Measurements from ENCODE around the gene PALB2.

The PALB2 gene

DNA sequence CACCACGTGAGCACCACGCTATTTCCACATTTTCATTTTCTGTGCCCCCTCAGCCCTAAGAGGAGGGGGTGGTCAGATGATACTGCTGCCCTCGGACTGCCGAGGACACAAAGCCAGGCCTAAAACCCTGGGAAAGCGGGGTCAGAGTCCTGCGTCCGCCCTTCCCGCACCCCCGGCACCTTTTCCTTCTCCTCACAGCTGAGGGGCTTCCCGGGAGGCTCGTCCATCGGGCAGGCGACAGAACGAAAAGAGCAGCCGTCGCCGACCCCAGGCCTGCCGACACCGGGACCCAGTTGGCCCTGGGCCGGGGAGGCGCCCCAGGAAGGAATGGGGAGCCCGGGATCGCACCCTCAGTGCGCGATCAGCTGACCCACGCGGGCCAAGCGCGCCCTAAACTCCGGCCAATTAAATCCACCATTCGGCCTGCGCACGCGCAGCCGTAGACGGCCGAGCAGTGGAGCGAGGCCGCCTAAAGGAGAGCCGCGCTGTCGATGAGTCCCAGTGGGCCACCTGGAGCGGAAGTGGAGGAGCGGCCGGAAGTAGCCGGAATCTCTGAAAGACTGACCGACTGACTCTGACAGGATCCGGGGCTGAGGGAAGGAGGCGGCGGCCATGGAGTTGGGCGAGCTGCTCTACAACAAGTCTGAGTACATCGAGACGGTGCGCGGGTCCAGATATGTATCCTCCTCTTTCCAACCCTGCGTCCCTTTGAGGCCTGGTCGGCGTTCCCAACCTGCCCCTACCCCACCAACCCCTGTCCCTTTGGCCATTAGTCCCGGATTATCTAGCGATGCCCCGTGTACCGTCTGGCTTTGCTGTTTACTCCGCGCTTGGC is at the start of gene PALB2, which contains the start of gene DCTN5:
PALB2 (minus strand) TSS at position 380 of the 835 bp plus-strand sequence; CDS start at position 227, 153 bp downstream.
DCTN5 (plus strand) TSS at position 536 of the 835 bp plus-strand sequence; CDS start at position 613, 77 bp downstream.
- peak; percentile 96 for DNase-seq

DNA sequence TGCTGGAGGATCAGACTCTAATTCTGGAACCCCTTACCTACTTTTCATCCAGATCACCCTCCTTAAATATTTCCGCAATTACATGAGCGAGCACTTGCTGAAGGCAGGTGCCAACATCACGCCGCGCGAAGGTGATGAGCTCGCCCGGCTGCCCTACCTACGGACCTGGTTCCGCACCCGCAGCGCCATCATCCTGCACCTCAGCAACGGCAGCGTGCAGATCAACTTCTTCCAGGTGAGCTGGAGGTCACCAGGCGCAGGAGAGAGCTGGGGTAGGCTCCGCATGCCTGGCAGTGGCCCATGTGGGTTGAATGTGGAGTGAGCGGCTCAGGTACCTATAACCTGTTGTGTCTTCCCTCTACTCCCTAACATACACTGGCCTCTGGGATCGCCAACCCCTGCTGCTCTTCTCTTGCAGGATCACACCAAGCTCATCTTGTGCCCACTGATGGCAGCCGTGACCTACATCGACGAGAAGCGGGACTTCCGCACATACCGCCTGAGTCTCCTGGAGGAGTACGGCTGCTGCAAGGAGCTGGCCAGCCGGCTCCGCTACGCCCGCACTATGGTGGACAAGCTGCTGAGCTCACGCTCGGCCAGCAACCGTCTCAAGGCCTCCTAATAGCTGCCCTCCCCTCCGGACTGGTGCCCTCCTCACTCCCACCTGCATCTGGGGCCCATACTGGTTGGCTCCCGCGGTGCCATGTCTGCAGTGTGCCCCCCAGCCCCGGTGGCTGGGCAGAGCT is 48.5 kb upstream of the PALB2 start:
- DNase-seq, result no peak

DNA sequence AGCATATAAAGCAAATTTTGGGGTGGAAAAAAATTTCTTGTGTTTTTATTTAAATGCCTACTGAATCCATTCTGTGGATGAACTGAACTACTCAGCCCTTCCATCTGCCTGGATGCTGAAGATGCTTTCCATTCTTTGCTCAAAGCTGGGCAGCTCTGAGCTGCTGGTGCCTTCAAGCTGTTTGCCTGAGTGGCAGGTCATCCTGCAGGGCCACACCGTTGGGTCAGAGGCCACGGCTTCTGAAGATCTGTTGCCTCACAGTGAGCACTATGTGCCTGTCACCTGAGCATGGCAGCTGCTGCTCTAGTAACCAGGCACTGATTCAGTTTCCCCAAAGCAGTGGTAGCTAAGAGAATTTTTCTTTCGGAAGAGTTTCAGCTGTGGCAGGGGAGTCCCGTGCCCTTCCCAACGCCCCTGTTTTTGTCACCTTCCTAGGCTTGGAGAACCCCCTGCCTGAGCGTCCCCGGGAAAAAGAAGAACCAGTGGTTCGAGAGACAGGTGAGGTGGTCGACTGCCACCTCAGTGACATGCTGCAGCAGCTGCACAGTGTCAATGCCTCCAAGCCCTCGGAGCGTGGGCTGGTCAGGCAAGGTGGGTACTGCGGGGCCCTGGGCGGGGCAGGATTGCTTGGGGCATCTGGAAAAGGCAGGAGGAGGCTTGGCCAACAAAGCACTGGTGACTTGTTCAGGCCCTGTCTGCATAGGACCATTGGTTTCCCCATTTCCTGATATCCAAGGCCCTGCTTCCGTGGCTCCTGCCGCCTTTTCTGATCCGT is 46.1 kb upstream of the PALB2 start:
- DNase-seq, result no peak

DNA sequence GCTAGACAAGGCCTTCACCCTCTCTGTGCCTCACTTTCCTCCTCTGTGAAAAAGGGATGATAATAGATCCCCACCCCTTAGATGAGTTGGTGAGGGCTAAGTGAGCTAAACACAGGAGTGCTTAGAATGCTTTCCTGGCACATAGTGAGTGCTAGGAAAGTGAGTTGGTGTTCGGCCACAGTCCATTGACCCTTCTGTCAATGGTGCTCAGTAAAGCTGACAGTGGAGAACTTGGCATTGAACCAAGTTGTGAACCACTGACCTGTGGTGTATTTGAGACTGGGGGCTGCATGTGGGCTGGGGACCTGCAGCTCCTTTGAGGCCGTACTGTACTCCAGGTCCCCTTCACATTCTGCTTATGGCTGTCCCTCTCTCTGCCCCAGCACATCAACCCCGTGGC is 42.4 kb upstream of the PALB2 start:
- DNase-seq, result no peak

DNA sequence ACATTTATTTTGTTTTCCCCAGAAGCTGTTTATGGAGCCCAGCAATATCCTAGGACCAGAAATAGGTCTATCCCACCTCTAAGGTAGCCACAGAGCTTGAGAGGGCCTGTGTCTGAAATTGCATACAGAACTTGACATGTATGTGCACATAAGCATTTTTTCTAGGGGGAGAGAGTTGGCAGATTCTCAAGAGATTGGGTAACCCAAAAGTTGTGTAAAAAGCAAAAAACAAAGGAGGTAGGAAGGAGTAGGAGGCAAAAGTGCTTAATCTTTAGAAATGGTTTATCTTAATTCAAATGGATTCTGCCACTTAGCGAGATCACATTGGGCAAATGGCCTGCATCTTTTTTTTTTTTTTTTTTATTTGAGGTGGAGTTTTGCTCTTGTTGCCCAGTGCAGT is 41.1 kb upstream of the PALB2 start:
- no peak for DNase-seq

DNA sequence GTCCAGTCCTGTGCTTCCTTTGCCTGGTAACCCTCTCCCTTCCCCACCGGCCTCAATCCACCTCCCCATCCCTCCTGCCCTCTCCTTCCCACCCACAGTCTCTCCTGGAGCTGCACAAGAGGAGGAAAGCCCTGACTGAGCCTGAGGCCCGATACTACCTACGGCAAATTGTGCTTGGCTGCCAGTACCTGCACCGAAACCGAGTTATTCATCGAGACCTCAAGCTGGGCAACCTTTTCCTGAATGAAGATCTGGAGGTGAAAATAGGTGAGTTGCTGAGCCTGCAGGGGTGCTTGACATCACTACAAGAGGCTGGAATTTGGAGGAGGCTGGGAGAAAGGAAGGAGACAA is 38.9 kb upstream of the PALB2 start:
- DNase-seq, result no peak

DNA sequence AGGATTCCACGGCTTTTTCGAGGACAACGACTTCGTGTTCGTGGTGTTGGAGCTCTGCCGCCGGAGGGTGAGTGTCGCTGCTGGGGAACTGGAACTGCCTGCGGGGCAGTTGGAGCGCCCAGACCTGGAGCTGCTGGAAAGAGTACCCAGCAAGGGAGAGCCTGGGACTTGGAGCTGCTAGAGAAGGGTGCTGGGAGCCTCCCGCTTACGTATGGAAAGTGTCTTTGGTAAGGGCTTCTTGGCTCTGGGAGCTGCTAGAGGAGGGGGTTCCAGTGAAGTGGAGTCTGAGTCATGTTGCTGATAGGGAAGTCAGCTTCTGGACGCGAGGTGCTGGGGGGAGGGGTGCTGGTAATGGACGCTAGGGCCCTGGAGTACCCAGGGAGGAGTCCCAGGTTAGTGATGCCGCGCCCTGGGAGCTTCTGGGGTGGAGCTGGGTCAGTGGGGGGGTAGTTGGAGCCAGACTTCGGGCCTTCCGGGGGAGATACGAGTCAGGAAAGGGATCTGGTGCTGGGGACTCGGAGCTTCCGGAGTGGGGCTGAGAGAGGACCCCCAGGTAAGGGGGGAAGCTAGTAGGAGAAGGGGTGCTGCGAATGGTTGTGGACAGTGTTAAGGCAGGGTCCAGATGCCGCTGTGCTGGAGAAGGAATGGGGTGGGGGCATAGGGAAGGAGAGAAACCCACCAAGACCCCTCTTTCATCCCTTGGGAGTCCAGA is 38.3 kb upstream of the PALB2 start:
- peak; percentile 22 for DNase-seq

DNA sequence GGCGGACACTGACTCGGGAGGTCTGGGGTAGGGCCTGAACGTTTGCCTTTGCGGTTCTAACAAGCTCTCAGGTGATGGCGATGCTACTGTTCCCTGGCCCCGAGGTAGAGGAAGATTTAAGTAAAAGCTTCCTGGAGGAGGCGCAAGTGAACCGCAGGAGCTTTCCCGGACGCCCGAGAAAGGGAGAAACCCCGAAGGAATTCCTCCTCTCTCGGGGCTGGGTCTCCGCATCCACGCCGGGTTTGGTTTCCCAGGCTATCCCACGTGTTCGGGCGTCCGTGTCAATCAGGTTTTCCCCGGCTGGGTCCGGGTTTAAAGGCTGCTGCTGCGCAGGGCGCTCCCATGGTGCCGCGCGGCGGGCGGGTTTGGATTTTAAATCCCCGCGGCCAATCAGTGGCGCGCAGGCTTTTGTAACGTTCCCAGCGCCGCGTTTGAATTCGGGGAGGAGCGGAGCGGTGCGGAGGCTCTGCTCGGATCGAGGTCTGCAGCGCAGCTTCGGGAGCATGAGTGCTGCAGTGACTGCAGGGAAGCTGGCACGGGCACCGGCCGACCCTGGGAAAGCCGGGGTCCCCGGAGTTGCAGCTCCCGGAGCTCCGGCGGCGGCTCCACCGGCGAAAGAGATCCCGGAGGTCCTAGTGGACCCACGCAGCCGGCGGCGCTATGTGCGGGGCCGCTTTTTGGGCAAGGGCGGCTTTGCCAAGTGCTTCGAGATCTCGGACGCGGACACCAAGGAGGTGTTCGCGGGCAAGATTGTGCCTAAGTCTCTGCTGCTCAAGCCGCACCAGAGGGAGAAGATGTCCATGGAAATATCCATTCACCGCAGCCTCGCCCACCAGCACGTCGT is 37.5 kb upstream of the PALB2 start, which contains the start of gene PLK1:
PLK1 (plus strand) TSS at position 460 of the 844 bp plus-strand sequence; CDS start at position 504, 44 bp downstream.
- peak; percentile 95 for DNase-seq

DNA sequence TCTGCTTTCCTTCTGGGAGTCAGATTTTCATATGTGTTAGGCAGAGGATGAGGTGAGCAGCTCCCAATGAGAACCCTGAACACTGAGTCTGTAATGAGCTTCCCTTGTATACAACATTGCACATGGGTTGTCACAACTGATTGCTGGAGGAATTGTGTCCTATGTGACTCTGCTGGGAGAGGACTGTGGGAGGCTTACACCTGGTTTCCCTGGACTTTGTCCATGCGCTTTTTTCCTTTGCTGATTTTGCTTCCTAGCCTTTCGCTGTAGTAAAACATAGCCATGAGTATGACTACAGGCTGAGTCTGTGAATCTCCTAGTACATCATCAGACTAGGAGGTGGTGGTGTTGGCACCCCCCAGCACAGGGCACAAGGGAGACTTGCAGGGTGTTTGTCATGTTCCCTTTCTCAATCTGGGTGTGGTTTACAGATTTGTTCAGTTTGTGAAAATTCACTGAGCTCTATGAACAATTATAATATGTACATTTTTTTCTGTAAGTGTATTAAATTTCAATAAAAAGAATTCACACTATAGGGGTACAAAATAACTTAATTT is 35.9 kb upstream of the PALB2 start:
- no peak for DNase-seq

DNA sequence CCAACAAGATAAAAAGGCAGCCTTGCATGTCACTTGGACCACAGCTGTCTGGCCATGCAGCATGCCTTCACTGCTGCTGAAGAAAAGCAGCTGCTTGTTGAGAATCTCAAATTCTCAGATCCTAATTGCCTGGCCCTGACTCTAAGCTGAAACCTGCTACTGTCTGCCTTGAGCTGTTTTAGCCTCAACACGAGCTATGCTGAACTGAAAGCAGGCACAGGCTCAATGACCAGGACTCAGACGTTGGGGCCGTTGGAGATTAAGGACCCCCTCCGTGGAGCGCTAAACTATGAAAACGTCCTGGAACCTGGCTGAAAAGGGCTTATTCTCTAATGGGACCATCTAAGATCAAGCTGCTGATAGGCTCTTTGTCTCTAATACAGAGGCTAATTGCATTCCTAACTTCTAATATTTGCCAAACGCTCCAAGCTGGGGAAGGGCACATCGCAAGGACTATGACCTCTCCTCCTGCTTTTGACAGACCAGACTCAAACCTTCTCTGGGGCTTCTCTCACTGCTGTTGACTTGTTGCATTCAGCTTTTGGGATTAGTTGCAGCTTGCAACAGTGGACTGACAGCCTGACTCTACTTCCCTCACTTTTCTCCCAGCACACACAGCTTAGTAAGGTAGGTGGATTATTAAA is 33.0 kb upstream of the PALB2 start:
- DNase-seq, result peak; percentile 9

DNA sequence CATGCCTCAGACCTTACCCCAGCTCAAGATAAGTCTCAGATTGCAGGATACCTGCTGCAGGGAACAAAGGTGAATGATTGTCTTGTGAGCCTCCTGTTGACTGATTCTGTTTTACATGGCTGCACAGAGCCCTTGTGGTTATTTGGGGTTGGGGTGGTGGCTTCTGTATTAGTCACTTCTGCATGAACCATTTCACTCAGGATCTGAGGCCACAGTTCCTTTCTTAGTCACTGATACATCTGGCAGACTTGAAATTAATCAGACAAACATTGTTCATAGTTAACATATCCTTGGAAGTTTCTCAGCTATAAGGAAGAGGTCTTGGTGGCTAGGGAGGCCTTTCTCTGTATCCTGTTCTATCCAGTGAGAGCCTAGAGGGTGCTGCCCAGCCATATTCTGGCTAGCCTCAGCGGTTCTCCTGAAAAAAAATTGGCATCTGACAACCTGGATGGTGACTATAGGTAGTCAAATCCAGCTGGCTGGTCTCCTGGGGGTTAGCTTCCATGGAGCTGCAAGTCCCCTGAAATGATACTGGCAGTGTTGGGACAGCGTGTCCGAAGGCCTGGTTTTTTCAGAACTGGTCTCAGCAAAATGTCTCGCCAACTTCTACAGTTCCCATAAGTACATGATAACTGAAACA is 29.1 kb upstream of the PALB2 start:
- no peak for DNase-seq

DNA sequence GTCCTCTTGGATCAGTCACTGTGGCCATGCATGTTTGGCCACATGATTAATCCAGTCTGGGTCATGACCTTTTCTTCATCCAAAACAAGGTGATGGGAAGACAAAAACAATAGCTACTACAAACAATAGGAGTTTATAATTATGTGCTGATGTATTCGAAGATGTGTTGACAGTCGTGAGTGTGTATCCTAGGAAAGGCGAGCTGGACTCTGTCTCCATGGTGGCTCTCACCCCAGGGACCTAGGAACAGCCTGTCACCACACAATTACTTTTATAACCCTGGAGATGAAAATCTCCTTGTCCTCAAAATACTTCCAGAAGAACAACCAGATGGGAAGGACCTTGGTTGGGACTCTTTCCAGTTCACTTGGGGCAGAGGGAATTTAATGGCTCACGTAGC is 27.8 kb upstream of the PALB2 start:
- no peak for DNase-seq

DNA sequence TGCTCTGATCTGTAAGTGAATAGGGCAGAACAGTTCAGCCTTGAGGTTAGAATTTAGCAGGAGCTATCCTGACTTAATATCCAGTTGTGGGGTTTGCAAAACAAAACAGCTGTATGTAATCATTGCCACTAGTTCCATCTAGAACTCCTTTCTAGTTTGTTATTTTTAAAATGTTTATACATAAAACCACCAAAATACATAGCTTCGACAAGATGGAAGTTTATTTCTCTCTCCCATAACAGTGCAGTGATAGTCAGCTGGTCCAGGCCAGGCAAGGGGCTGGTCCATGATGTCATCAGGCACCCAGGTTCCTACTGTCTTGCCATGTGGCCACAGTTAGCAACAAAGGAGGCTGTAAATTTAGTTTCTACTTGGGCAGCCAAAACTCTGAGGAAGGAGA is 27.1 kb upstream of the PALB2 start:
- DNase-seq, result no peak

DNA sequence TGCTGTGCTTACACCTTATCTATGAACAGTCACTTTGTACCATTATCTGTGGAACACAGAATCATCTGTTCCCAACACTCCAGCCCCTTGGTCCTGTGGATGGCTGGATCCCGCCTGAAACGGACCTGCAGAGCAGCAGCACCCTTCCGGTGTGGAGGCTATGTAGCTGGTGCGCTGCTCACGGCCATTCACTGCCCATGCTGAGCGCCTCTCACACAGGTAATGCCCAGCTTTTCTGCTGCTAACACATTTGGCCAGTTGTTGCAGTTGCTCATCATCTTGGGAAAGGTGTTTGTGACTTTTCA is 26.2 kb upstream of the PALB2 start:
- DNase-seq, result no peak

DNA sequence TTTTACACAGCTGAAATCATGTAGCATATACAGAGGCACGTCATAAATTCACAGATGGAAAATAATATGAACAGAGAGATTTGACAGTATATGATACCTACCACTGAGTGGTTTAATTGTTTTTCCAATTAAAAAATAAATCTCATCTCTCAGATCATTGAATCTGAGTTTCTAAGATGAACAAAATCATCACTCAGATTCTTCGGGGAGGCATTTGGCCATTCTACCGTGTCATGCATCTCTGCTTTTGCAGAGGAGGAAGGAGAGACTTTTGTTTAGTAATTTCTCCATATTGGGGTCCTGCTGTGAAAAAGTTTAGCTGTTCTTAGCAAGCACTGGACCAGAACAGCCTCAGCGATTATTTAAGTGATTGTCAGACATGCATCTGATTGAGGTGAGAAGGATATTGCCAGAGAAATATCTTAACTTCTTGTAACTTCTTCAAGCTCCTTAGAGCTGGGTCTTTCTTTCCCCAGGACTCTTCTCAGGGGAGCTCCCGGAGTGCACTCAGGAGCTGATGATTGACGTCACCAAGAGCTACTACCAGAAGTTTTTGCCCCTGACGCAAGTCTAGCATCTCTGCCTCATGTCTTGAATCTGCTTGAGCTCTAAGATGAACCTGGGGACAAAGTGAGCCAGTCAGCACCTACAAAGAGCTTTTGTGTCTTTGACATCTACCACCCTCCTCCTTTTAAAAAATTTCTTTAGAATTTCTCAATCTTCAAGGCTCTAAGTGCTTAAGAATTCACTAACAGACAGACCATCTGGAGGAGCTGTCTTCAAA is 25.7 kb upstream of the PALB2 start:
- DNase-seq, result no peak

DNA sequence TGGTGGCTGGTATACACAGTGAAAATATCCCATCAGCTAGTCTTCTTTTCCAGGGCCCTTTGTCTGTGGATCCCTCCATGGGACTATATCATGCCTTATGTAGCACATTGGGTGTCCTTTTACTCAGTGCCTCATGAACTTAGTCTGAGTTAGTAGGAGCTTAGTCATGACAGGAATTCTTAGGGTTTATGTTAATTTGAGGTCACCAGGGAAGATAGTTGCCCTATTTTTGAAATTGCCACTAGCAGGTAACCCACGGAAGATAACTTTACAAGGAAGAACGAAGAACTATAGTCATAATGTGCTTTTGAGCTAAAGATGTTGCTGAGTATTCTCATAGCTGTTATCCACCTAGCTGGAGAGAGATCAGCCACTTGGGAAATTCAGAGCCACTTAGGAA is 22.8 kb upstream of the PALB2 start:
- DNase-seq, result no peak

DNA sequence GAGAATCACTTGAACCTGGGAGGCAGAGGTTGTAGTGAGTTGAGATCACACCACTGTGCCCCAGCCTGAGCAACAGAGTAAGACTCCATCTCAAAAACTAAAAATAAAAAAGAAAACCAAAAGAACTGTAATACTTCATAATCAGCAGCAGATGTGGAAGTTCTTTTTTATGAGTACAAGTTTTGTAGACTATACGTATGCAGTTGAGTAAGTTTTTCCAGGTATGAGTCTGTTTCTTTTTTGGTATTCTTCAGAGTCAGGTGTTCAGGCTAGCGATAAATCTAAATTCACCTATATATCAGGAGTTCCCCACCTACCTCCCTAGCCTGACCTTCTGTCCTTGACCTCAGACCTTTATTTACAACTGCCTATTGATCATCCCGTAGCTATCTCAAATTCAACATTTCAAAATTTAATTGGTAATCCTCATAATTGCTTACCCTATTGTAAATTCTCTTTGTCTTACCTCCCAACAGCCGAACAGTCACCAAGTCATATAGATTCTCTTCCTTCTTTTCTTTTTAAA is 10.9 kb upstream of the PALB2 start:
- DNase-seq, result no peak

DNA sequence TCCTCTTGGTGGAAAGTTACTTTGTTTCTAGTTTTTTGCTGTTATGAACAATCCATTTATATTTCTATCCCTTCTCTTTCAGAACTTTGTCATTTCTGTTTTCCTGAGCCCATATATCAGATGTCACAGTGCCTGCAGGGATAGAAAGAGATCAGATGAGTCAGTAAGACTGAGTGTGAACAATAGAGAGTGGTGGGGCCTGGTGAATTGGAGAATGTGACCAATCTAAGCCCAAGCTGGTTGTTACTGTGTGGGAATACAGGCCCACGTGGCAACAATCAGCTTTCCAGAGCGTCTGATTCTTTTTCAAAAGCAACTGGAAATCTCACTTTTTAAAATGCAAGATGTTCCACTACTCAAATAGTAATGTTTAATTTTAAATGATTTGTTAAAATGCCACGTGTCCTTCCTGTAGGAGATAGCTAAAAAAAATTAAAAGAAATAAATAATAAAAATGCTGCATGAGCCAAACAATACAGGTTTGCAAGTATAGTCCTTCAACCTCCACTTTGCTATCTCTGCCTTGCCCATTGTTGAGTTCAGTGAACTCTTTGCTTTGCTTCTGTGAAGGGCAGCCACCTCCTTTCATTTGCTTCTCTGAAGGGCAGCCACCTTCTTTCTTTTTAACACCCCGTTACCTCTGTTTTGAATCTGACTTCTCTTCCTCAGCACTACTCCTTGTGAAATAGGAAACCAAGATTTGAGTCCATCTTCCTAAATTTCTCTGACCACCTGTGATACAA is 9.7 kb upstream of the PALB2 start:
- DNase-seq, result no peak
